Keratinocyte (primary cell): ENCODE results near the gene MIEF2. TPM values are rescaled to one million over a fixed set of nuclear protein-coding genes. Genes with fewer than 3 reads are reported as not detected.
A peak's percentile ranks its signal among the peaks of the same experiment; 100 is the strongest.

Experiments used
- DNase-seq: peaks from one replicate; pipeline ENCODE4 v3.0.0-alpha.2; 2011; ENCODE audit warnings: low read depth, missing footprints, low spot score
- FAIRE-seq: peaks from 2 replicates; lab custom pipeline; 2011; peaks lifted over from hg19 to GRCh38; lab: Jason Lieb, UNC
- H2AFZ ChIP-seq: 2 replicates; pipeline ENCODE4 v1.6.0; 2012; ENCODE audit warnings: low read length, control low read depth, inconsistent platforms; ENCODE audit not compliant: control insufficient read depth
- H3K27ac ChIP-seq: 2 replicates; pipeline ENCODE4 v1.5.1; 2011; ENCODE audit warnings: low read length; ENCODE audit not compliant: control insufficient read depth, insufficient read depth
- H3K27me3 ChIP-seq: 3 replicates; pipeline ENCODE4 v1.6.0; 2011; ENCODE audit warnings: low read length; ENCODE audit not compliant: control insufficient read depth, insufficient read depth; ENCODE audit errors: extremely low read depth
- H3K36me3 ChIP-seq, 2 experiments: 2 replicates in 1 of 2; 3 replicates in 1 of 2; pipeline ENCODE4 v1.5.1; 2011; ENCODE audit warnings: low read length in 2 of 2, mild to moderate bottlenecking in 1 of 2; ENCODE audit not compliant: control insufficient read depth in 2 of 2, insufficient read depth in 2 of 2; ENCODE audit errors: extremely low read depth in 1 of 2
- H3K4me1 ChIP-seq: 3 replicates; pipeline ENCODE4 v1.5.1; 2011; ENCODE audit warnings: low read length; ENCODE audit not compliant: control insufficient read depth, insufficient read depth; ENCODE audit errors: extremely low read depth
- H3K4me2 ChIP-seq: 3 replicates; pipeline ENCODE4 v1.6.0; 2011; ENCODE audit warnings: low read depth, low read length; ENCODE audit not compliant: control insufficient read depth, insufficient read depth; ENCODE audit errors: extremely low read depth
- H3K4me3 ChIP-seq, 3 experiments: fragments of 200-600 bp in 1 of 3; sonication (generic) in 1 of 3; 2 replicates in 2 of 3; 3 replicates in 1 of 3; pipeline ENCODE4 v1.5.1; 2011 to 2016; ENCODE audit warnings: low read length in 3 of 3, mild to moderate bottlenecking in 3 of 3, control low read depth in 2 of 3, inconsistent platforms in 1 of 3, low read depth in 1 of 3, mixed read lengths in 1 of 3, mixed run types in 1 of 3, moderate library complexity in 1 of 3; ENCODE audit not compliant: control insufficient read depth in 2 of 3, insufficient read depth in 2 of 3; ENCODE audit errors: extremely low read depth in 1 of 3
- H3K79me2 ChIP-seq: 2 replicates; pipeline ENCODE4 v1.6.0; 2012; ENCODE audit warnings: low read length; ENCODE audit not compliant: control insufficient read depth, insufficient read depth
- H3K9ac ChIP-seq: 3 replicates; pipeline ENCODE4 v1.6.0; 2011; ENCODE audit warnings: low read length; ENCODE audit not compliant: control insufficient read depth, insufficient read depth; ENCODE audit errors: extremely low read depth
- H3K9me1 ChIP-seq: 3 replicates; pipeline ENCODE4 v1.6.0; 2011; ENCODE audit warnings: low read length; ENCODE audit not compliant: control insufficient read depth, insufficient read depth; ENCODE audit errors: extremely low read depth
- H3K9me3 ChIP-seq: 2 replicates; pipeline ENCODE4 v1.5.1; 2012; ENCODE audit warnings: low read depth, low read length; ENCODE audit not compliant: control insufficient read depth
- H4K20me1 ChIP-seq: 3 replicates; pipeline ENCODE4 v1.6.0; 2011; ENCODE audit warnings: low read length; ENCODE audit not compliant: control insufficient read depth, insufficient read depth; ENCODE audit errors: extremely low read depth
- EZH2 ChIP-seq: IDR thresholded peaks from one replicate; pipeline ENCODE4 v1.6.1; 2012; ENCODE audit warnings: inconsistent platforms, mild to moderate bottlenecking, low read length, moderate library complexity
- dilution Hi-C: fragments of 300-500 bp; cut with MboI; formaldehyde crosslinking; loops from one replicate; pipeline ENCODE4 v1.7.0; 2020; ENCODE audit warnings: low sequenced_read_pairs; ENCODE audit not compliant: extremely low pct_ligation_motif_present
- polyA plus RNA-seq, 5 experiments: library from polyadenylated mRNA; depleted of rRNA in 3 of 5; stranded (reverse) in 3 of 5; stranded (forward) in 1 of 5; unstranded in 1 of 5; fragments of >200 nt; gene quantifications; 1 replicate in 1 of 5; 2 replicates in 3 of 5; 3 replicates in 1 of 5; pipeline versions ENCODE4 v1.2.1 to v1.2.3, GENCODE V29; 2011 to 2012; ENCODE audit warnings: missing spikeins in 2 of 5, low read depth in 1 of 5, low replicate concordance in 1 of 5
- TF ChIP-seq, protein P1 (sequence below), 3 experiments: IDR thresholded peaks in 1 of 3; conservative IDR thresholded peaks in 1 of 3; optimal IDR thresholded peaks in 1 of 3; 2 replicates in 2 of 3; 3 replicates in 1 of 3; pipeline versions ENCODE3 to v1.5.1; 2011; ENCODE audit warnings: low read length in 3 of 3, mild to moderate bottlenecking in 3 of 3, moderate library complexity in 2 of 3, control low read depth in 1 of 3, inconsistent platforms in 1 of 3; ENCODE audit not compliant: insufficient read depth in 2 of 3; ENCODE audit errors: extremely low read depth in 1 of 3

MIEF2 gene
- polyA plus RNA-seq, 1 donor (not counting 4 experiments of a cell fraction or from before 2014, with no cell fraction given), result 7.9 TPM

- DNase-seq, result no peak
- peaks cover 8 to 15% of the 10 kb centered on the region in 2 experiments for H3K36me3 ChIP-seq
- H2AFZ ChIP-seq, result no peak overlapping the region
Measured at GRCh38 chr17:18309202-18309601, 48.7 kb downstream of the MIEF2 start.

GRCh38 chr17:18314059-18314730 lies 53.7 kb downstream of the MIEF2 start:
- peak overlapping the region; percentile 95 for H2AFZ ChIP-seq
- peak overlapping the region; percentile 80 to 90 (median 89) for H3K4me3 ChIP-seq
- no peaks in the 10 kb centered on the region for H3K9me1 ChIP-seq
- FAIRE-seq, result no peak
- peaks cover under 1 to 21% of the 10 kb centered on the region in 2 experiments for H3K36me3 ChIP-seq
- H3K4me2 ChIP-seq, result peak overlapping the region; percentile 99
- no peak for DNase-seq
- peaks cover 37% of the 10 kb centered on the region for H3K4me1 ChIP-seq
- peaks cover 1% of the 10 kb centered on the region for H4K20me1 ChIP-seq
- no peaks in the 10 kb centered on the region for H3K27me3 ChIP-seq
- H3K79me2 ChIP-seq, result peaks cover 79% of the 10 kb centered on the region
- H3K9me3 ChIP-seq, result no peaks in the 10 kb centered on the region
- dilution Hi-C loops, result no loop called here
- no peak for TF ChIP-seq EZH2
- TF ChIP-seq, protein P1, sequence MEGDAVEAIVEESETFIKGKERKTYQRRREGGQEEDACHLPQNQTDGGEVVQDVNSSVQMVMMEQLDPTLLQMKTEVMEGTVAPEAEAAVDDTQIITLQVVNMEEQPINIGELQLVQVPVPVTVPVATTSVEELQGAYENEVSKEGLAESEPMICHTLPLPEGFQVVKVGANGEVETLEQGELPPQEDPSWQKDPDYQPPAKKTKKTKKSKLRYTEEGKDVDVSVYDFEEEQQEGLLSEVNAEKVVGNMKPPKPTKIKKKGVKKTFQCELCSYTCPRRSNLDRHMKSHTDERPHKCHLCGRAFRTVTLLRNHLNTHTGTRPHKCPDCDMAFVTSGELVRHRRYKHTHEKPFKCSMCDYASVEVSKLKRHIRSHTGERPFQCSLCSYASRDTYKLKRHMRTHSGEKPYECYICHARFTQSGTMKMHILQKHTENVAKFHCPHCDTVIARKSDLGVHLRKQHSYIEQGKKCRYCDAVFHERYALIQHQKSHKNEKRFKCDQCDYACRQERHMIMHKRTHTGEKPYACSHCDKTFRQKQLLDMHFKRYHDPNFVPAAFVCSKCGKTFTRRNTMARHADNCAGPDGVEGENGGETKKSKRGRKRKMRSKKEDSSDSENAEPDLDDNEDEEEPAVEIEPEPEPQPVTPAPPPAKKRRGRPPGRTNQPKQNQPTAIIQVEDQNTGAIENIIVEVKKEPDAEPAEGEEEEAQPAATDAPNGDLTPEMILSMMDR (optimal IDR thresholded peaks at IDR 0.05 in 1 of 3, IDR thresholded peaks at IDR 0.05 in 1 of 3, conservative IDR thresholded peaks at IDR 0.05 in 1 of 3; ENCODE audit: extremely low read depth in 1 of 3, insufficient read depth in 2 of 3, low read length in 3 of 3), result no peak
- H3K27ac ChIP-seq, result peak overlapping the region; percentile 92
- peak overlapping the region; percentile 94 for H3K9ac ChIP-seq

More at GRCh38 chr17:18309202-18309601, 48.7 kb downstream of the MIEF2 start:
- Histone ChIP-seq H3K27ac (no peak overlapping the region), H3K4me3 (no peak overlapping the region), H3K27me3 (no peaks in the 10 kb centered on the region), H4K20me1 (no peaks in the 10 kb centered on the region), H3K4me2 (no peak overlapping the region), H3K4me1 (peaks cover 11% of the 10 kb centered on the region), H3K79me2 (peaks cover 36% of the 10 kb centered on the region), H3K9ac (no peak overlapping the region), H3K9me3 (no peaks in the 10 kb centered on the region), H3K9me1 (no peaks in the 10 kb centered on the region)
- FAIRE-seq, result no peak
- TF ChIP-seq, protein P1 (optimal IDR thresholded peaks at IDR 0.05 in 1 of 3, IDR thresholded peaks at IDR 0.05 in 1 of 3, conservative IDR thresholded peaks at IDR 0.05 in 1 of 3; ENCODE audit: extremely low read depth in 1 of 3, insufficient read depth in 2 of 3, low read length in 3 of 3), result no peak
- TF ChIP-seq EZH2, result no peak
- dilution Hi-C loops, result no loop called here
